HG03469 (cell line): Measurements from ENCODE around the gene SAFB.

Experiments
- ATAC-seq: cut with Tn5 transposase; IDR thresholded peaks from one replicate; pipeline ENCODE4 v1.9.1; 2021; ENCODE audit warnings: mild to moderate bottlenecking, moderate library complexity, moderate number of reproducible peaks; ENCODE audit not compliant: unreplicated experiment

Gene SAFB

GRCh38 chr19:5624741-5625278 lies 1.9 kb downstream of the SAFB start:
- no peak for ATAC-seq

DNA sequence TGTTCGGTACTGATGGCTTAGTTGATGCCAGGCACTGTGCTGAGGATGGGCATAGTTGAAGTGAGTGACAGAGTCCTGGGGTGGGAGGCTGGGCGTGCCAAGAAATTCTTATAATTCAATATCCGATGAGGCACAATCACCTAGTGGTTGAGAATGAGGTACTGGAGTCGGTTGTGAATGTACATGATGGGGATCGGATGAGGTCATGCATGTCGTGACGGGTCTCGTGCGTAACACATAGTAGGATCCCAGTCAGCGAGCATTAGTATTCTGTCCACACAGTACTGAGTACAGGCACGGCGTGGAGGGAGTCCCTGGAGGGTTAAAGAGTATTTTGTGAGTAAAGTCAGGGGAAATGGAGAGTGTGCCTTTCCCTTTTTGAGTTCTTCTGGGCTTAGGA lies 2.8 kb downstream of the SAFB start:
- ATAC-seq, result no peak

DNA sequence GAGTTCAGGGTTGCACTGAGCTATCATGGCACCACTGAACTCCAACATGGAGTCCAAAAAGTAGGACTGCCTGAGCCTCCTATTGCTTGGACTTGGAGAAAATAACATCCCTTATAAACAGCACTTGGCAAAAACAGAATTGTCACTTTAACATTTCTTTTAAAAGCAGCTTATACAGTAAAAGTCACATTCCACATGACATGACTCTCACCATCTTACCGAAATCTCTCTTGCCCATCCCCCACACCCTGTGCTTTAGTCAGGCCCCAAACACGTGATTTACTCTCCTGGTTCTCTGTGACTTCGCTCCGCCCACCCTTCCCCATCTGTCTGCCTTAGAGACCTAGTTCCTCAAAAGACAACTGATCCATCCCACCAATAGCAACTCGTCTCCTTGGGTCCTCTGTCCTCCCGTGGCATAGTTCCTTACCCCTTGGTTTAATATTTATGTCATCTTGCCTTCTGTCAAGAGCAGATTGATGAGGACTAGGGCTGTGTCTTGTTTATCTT lies 4.6 kb downstream of the SAFB start:
- ATAC-seq, result no peak

DNA sequence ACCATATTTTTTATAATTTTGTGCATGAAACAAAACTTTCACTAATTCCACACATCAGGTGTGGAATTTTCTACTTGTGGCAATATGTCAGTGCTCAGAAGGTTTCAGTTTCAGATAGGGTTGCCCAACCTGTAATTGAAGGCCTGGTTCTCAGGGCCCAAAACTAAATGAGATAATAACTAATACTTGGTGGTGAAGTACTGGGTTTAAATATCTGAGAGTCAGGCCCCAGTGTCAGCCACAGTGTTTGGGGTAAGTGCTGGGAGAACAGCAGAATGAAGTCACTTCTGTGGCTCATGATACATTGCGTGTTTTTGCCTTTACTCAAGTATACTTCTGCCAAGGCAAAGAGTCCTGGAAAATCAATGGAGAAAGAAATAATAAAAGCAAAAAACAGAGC lies 5.6 kb downstream of the SAFB start:
- ATAC-seq, result no peak

DNA sequence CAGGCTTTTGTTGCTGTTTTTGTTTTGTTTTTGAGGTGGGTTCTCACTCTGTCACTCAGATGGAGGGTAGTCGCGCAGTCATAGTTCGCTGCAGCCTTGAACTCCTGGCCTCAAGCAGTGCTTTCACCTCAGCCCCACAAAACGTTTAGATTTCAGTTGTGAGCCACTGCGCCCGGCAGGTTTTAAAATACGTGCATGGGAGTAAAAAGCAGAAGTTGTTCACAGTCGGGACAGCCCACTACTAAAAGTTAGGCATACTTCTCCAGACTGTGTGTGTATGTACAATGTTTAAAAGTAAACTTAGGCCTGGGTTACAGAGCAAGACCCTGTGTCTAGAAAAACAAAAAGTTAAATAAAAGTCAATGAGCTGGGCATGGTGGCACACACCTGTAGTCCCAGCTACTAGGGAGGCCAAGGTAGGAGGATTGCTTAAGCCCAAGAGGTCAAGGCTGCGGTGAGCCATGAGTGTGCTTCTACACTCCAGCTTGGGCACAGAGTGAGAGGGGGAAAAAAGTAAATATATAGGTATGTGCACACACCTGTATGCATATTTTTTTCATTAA lies 6.1 kb downstream of the SAFB start:
- ATAC-seq, result no peak

DNA sequence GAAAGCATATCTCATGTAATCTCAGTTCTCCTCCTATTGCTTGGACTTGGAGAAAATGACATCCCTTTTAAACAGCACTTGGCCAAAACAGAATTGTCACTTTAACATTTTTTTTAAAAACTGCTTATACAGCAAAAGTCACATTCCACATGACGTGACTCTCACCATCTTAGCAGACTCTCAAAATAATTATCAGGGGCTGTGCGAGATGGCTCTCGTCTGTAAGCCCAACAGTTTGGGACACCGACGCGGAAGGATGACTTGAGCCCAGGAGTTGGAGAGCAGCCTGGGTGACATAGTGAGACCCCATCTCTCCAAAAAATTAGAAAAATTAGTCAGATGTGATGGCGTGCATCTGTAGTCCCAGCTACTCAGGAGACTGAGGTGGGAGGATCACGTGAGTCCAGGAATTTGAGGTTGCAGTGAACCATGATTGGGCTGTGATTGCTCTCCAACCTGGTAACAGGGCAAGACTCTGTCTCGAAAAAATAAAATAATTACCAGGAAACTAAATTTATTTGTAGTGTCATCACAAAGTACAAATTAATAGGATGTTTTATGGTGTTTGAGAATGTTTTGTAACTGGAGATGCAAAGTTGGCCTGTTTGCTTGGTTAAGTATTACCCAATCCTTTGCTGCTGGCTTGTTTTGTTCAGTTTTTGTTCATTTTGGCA lies 8.8 kb downstream of the SAFB start:
- no peak for ATAC-seq

- ATAC-seq, result no peak
Observed at GRCh38 chr19:5632241-5632612, 9.3 kb downstream of the SAFB start.

DNA sequence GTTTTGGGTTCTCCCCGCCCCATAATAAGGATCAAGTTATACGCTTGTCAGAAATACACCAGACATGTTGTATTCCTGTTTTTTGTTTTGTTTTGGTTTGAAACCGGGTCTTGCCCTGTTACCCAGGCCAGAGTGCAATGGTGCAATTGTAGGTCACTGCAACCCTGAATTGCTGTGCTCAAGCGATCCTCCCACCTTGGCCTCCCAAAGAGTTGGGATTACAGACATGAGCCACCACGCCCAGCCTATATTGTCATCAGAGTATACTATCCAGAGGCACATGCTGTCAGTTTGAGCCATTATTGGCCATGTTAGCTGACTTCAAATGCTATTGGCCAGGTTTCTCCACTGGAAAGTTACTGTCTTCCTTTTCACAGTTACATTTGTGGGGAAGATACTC lies 9.8 kb downstream of the SAFB start:
- ATAC-seq, result no peak

DNA sequence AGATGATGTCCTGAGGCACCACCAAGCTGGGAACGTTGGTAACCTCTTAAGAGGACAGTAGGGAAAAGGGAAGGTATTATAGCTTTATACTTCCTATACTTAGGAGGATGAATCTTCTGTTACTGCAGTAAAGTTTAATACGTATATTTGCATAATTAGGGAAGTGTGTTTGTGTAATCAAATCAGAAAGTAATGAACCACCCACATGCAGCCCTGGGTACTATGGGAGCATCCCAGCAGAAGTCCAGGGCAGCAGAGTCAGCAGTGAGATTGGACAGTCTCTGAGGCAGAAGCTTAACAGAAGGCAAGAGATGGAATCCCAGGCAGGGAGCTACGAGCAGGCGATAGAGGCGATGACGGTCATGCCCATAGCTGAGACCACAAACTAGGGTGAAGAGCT lies 12.5 kb downstream of the SAFB start:
- ATAC-seq, result no peak

DNA sequence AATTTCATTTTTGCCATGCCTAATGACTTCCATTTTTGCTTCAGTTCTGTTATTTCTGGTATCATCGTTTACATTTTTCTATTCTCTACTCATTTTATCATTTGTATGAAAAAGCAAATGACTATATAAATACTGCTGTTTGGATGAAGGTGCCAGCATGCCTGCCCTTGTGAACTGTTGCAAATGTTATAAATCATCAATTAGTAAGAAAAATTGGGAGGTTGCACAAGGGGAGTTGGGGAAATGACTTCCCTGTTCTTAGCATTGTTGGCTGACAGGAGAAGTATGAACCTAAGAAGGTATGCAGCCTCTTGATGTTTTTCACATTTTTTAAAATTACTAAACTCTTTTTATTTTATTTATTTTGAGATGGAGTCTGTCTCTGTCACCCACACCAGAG lies 15.1 kb downstream of the SAFB start:
- no peak for ATAC-seq

DNA sequence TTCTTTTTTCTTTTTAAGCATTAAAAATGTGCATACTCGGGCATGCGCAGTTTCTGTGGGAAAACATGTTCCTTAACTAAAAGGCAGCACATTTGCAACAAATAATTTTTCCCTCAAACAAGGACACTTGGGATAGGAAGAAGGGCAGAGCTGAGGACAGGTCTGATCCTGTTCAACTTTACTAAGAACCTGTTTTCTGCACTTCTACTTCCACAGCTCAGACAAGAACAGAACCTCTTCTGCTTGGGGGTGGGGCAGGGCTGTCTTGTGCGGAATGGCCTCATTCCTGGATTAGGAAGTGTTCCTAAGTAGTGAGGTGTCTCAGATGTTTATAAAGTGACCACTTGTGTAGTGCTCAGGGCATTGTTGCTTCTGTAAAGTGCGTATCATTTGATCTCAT lies 18.3 kb downstream of the SAFB start:
- ATAC-seq, result no peak

GRCh38 chr19:5642204-5642603 lies 19.3 kb downstream of the SAFB start:
- no peak for ATAC-seq

GRCh38 chr19:5643060-5643459 lies 20.2 kb downstream of the SAFB start:
- ATAC-seq, result no peak

DNA sequence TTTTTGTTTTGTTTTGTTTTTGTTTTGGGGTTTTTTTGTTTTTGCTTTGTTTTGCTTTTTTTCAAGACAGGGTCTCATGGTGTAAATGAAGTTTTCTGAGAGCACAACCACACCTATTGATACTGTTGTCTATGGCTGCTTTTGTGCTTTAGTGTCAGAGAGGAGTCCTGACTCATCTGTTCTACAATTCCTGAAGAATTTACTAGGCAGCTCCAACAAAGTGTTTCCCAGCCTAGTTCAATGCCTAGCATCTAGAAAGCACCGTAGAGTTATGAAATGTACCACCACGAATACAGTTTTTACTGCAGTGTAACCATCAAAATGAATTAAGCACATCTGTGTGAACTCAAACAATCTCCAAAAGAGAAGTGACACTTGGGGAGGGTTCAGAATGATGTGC lies 21.2 kb downstream of the SAFB start:
- no peak for ATAC-seq

GRCh38 chr19:5645409-5645808 lies 22.5 kb downstream of the SAFB start:
- ATAC-seq, result no peak

DNA sequence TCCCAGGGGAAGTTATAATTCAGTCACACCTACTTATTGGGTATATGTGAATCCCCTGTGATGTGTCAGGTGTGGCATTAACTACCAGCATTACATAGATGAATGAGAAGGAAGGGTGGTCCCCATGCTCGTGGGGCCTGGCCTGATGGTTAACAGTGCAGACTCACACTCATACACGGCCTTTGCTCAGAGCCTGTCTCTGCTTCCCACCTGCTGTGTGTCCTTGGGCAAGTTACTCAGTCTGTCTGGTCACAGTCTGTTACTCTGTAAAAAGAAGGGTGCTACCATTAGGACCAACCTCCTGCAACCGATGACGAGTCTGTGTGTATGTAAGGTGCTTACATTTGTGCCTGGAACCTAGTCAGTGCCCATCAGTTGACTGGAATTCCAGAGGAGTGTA lies 23.8 kb downstream of the SAFB start:
- no peak for ATAC-seq

GRCh38 chr19:5648464-5648863 lies 25.6 kb downstream of the SAFB start:
- no peak for ATAC-seq

GRCh38 chr19:5651361-5651760 lies 28.5 kb downstream of the SAFB start:
- no peak for ATAC-seq

GRCh38 chr19:5652261-5652660 lies 29.4 kb downstream of the SAFB start:
- ATAC-seq, result no peak

DNA sequence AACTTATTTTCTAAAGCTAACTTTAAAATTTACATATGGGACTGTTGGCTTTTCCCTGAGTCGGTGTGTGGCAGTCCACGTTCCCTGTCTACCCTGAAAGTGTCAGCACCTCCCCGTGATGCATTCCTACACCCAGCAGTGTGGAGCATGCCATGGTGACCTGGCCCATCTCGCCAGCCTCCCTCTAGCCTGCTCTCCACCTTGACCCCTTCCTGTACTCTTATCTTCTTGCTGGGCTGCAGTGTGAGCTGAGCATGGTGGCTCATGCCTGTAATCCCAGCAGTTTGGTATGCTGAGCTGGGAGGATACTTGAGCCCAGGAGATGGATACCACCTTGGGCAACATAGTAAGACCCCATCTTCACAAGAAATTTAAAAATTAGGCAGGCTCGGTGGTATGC lies 32.0 kb downstream of the SAFB start:
- no peak for ATAC-seq

DNA sequence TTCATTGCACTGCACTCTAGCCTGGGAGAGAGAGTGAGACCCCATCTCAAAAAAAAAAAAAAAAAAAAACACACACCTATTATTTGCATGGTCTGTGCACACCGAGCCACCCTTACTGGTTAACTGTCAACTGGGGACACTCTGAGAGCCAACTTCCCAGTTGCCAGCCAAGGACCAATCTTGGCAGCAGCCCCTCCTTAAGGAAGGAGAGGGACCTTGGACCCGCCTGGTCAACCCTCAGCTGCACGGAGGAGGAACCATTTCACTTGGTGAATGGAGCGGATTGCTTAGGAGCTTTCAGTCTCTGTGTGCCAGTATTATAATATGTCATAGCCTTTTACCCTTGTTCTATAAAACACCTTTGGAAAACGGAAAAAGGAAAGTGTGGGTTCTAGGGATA lies 32.5 kb downstream of the SAFB start:
- ATAC-seq, result no peak

DNA sequence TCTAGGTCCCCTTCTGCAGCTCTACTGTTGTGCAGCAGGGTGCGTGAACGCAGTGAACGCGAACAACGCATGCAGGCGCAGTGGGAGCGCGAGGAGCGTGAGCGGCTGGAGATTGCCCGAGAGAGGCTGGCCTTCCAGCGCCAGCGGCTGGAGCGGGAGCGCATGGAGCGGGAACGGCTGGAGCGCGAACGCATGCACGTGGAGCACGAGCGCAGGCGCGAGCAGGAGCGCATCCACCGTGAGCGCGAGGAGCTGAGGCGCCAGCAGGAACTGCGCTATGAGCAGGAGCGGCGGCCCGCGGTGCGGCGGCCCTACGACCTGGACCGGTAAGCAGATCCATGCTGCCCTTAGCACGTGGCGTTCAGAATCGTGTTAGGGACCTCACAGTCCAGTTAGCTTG lies 38.6 kb downstream of the SAFB start:
- no peak for ATAC-seq

DNA sequence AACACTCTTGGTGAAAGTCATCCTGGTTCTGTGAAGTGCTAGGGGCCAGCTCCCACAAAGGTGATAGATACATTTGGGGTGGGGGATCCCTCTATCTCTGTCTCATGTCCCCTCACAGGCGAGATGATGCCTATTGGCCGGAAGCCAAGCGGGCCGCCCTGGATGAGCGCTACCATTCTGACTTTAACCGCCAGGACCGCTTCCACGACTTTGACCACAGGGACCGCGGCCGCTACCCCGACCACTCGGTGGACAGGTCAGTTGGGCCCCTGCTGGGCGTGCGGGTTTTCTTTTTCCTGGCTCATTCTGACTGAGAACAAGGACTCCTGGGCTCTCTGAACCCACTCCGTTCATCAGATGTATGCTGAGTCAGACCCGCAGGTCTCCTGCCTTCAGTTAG lies 41.0 kb downstream of the SAFB start:
- ATAC-seq, result no peak
